PC-3 (cell line): ENCODE data around the gene ZNF576. TPM values are rescaled to one million over a fixed set of nuclear protein-coding genes. Genes with fewer than 3 reads are reported as not detected.
"Not testable (repeated sequence)": the region's sequence is repeated elsewhere in the genome, so short reads cannot be mapped to it uniquely, and the experiment has no call there.

Experiments used
- ATAC-seq: fragments of 200-7000 bp; cut with Tn5 transposase; 2 replicates; pipeline ENCODE4 v1.9.1; 2020; ENCODE audit warnings: mild to moderate bottlenecking, moderate library complexity
- Bru-seq: library from RNA; stranded (reverse); fragments of 400-500 nt; gene quantifications from one replicate; lab custom pipeline; 2021; lab: Mats Ljungman, UMichigan
- BruChase-seq, 2 experiments: library from RNA; stranded (reverse); fragments of 400-500 nt; gene quantifications; one replicate each; lab custom pipeline; 2021; lab: Mats Ljungman, UMichigan
- BruUV-seq: library from RNA; stranded (reverse); fragments of 400-500 nt; replicated peaks from 2 replicates; lab custom pipeline; 2021; lab: Mats Ljungman, UMichigan
- CTCF ChIA-PET: fragments of 300-600 bp; sonication (Branson Sonifier 250); formaldehyde crosslinking; loops from one replicate; lab custom pipeline; 2022; ENCODE audit warnings: antibody characterized with exemption; lab: Charles Lee
- POLR2A ChIA-PET: fragments of 300-600 bp; sonication (Branson Sonifier 250); formaldehyde crosslinking; loops from one replicate; lab custom pipeline; 2022; ENCODE audit warnings: antibody characterized with exemption; ENCODE audit not compliant: unreplicated experiment; lab: Charles Lee
- DNase-seq: peaks from one replicate; pipeline ENCODE4 v3.0.0-alpha.2; 2015
- H2AFZ ChIP-seq: fragments of 300-600 bp; sonication (generic); 2 replicates; pipeline ENCODE4 v1.6.0; 2016; ENCODE audit warnings: antibody characterized with exemption, low read length
- H3F3A ChIP-seq: fragments of 300-600 bp; sonication (generic); one replicate; pipeline ENCODE4 v1.6.0; 2017; ENCODE audit warnings: antibody characterized with exemption, low read length, control low read depth, mild to moderate bottlenecking; ENCODE audit not compliant: unreplicated experiment
- H3K27ac ChIP-seq: fragments of 300-600 bp; sonication (generic); 2 replicates; pipeline ENCODE4 v1.5.1; 2016; ENCODE audit warnings: mild to moderate bottlenecking, low read length
- H3K27me3 ChIP-seq: fragments of 300-600 bp; sonication (generic); 2 replicates; pipeline ENCODE4 v1.6.1; 2016; ENCODE audit warnings: low read length, mixed read lengths
- H3K36me3 ChIP-seq: fragments of 300-600 bp; sonication (generic); 2 replicates; pipeline ENCODE4 v1.6.1; 2016; ENCODE audit warnings: low read depth, mixed run types, low read length, mixed read lengths
- H3K4me1 ChIP-seq: fragments of 300-600 bp; sonication (generic); 2 replicates; pipeline ENCODE4 v1.5.1; 2016; ENCODE audit warnings: low read length; ENCODE audit not compliant: insufficient read depth
- H3K4me2 ChIP-seq: fragments of 300-600 bp; sonication (generic); 2 replicates; pipeline ENCODE4 v1.6.0; 2016; ENCODE audit warnings: low read length
- H3K4me3 ChIP-seq: fragments of 300-600 bp; sonication (generic); 2 replicates; pipeline ENCODE4 v1.5.1; 2016; ENCODE audit warnings: mild to moderate bottlenecking, low read length, mixed read lengths
- H3K79me2 ChIP-seq: fragments of 300-600 bp; sonication (generic); 2 replicates; pipeline ENCODE4 v1.6.1; 2017; ENCODE audit warnings: low read length, mixed read lengths
- H3K9ac ChIP-seq: fragments of 300-600 bp; sonication (generic); 2 replicates; pipeline ENCODE4 v1.6.0; 2016; ENCODE audit warnings: mild to moderate bottlenecking, low read length
- H3K9me2 ChIP-seq: fragments of 300-600 bp; sonication (generic); replicated peaks from 2 replicates; pipeline ENCODE4 v1.6.1; 2016; ENCODE audit warnings: mixed run types, low read length, mixed read lengths
- H3K9me3 ChIP-seq: fragments of 300-600 bp; sonication (generic); 2 replicates; pipeline ENCODE4 v1.6.1; 2016; ENCODE audit warnings: low read length, mixed read lengths
- H4K20me1 ChIP-seq: fragments of 300-600 bp; sonication (generic); 2 replicates; pipeline ENCODE4 v1.6.1; 2016; ENCODE audit warnings: low read length, mixed read lengths
- CTCF ChIP-seq: fragments of 300-600 bp; sonication (generic); conservative IDR thresholded peaks from 2 replicates; pipeline ENCODE4 v1.5.1; 2017; ENCODE audit warnings: antibody characterized with exemption, low read depth, mild to moderate bottlenecking, low read length
- EZH2 ChIP-seq: fragments of 300-600 bp; sonication (generic); IDR thresholded peaks from one replicate; pipeline ENCODE4 v1.6.1; 2017; ENCODE audit warnings: antibody characterized with exemption, mild to moderate bottlenecking, low read length; ENCODE audit not compliant: unreplicated experiment
- EZH2phosphoT487 ChIP-seq: fragments of 300-600 bp; sonication (generic); IDR thresholded peaks from 2 replicates; pipeline ENCODE4 v1.6.1; 2018; ENCODE audit warnings: mild to moderate bottlenecking, antibody characterized with exemption, low read length, borderline replicate concordance
- intact Hi-C: fragments of 100-400 bp; cut with micrococcal nuclease; formaldehyde crosslinking; loops from 2 replicates; pipeline ENCODE4 v1.9.0; 2023
- long read RNA-seq: library from polyadenylated mRNA; unstranded; transcript quantifications from one replicate; pipeline ENCODE4 v2.0.0, GENCODE V29; 2021; ENCODE audit not compliant: unreplicated experiment
- total RNA-seq: library from RNA; depleted of rRNA; stranded (reverse); fragments of >200 nt; gene quantifications from 2 replicates; pipeline ENCODE4 v1.2.3, GENCODE V29; 2014; rRNA removed

ZNF576 gene
- total RNA-seq (10.9 and 14.7 TPM in 2 replicates), Bru-seq, nascent RNA (percentile 73 among the genes with signal in this experiment), BruChase-seq, experiment 1, labeled RNA remaining after a 6-hour chase (percentile 88 among the genes with signal in this experiment), BruChase-seq, experiment 2, labeled RNA remaining after a 2-hour chase (percentile 81 among the genes with signal in this experiment)
- long read RNA-seq, partial matches to known transcripts: 4 of 10 reads
- long read RNA-seq, other reads (novel, unspliced or antisense): 0 of 10 reads

- POLR2A ChIA-PET: interaction anchor here (0.5 to 1.1 kb wide), 2 partner anchors 41 to 72 kb away, joined by 3 to 6 read pairs; no protein-coding TSS in a partner anchor
- peaks cover 47% of the 10 kb centered on the region for H3K79me2 ChIP-seq
- no peaks in the 10 kb centered on the region for H3F3A ChIP-seq
- peak within 1 kb of the TSS; percentile 93 for H3K4me2 ChIP-seq
- H3K36me3 ChIP-seq: no peaks in the 10 kb centered on the region; the same call in 1 of the 2 replicates
- peak within 1 kb of the TSS; percentile 86 for H3K9ac ChIP-seq
- no peaks in the 10 kb centered on the region for H3K27me3 ChIP-seq
- H2AFZ ChIP-seq: peak within 1 kb of the TSS; percentile 88
- peaks cover 14% of the 10 kb centered on the region for H3K4me1 ChIP-seq
- DNase-seq (peak; percentile 99), ATAC-seq (peak; percentile 75)
- intact Hi-C loops: loop anchor here (1.0 to 2.0 kb wide), 2 partner anchors 21 to 61 kb away; partner anchors contain the start of genes PINLYP and XRCC1
- no peaks in the 10 kb centered on the region for H3K9me2 ChIP-seq
- peak within 1 kb of the TSS; percentile 78 for H3K4me3 ChIP-seq
- TF ChIP-seq EZH2phosphoT487 (no peak), CTCF (no peak), EZH2 (no peak)
- H3K27ac ChIP-seq: peak within 1 kb of the TSS; percentile 80
- TSS peak; percentile 64 for BruUV-seq
- no peaks in the 10 kb centered on the region for H3K9me3 ChIP-seq
- CTCF ChIA-PET: interaction anchor here (0.5 kb wide), 1 partner anchor 130 kb away, joined by 3 read pairs; no protein-coding TSS in a partner anchor
- no peaks in the 10 kb centered on the region for H4K20me1 ChIP-seq
Observed at GRCh38 chr19:43595999-43596841, at the start of gene ZNF576, which contains the start of gene IRGQ. TSS of gene ZNF576 (plus strand) at chr19:43596595. CDS start at chr19:43597109, 514 bp downstream. TSS of gene IRGQ (minus strand) at chr19:43596134. CDS start at chr19:43595338, 796 bp downstream.

- H3F3A ChIP-seq, CTCF ChIA-PET, POLR2A ChIA-PET: not testable (repeated sequence)
Observed at GRCh38 chr19:43547926-43548325, 48.5 kb upstream of the ZNF576 start.

GRCh38 chr19:43548706-43549105 lies 47.7 kb upstream of the ZNF576 start:
- H3K27me3 ChIP-seq: no peaks in the 10 kb centered on the region
- POLR2A ChIA-PET: no interaction called here
- intact Hi-C loops: no loop called here
- H3K79me2 ChIP-seq: no peaks in the 10 kb centered on the region
- H3K4me3 ChIP-seq: no peak overlapping the region
- no peaks in the 10 kb centered on the region for H4K20me1 ChIP-seq
- BruUV-seq: no TSS peak
- TF ChIP-seq EZH2 (no peak), CTCF (no peak), EZH2phosphoT487 (no peak)
- no peak overlapping the region for H3K9ac ChIP-seq
- H3K4me1 ChIP-seq: no peaks in the 10 kb centered on the region
- no peak overlapping the region for H3K4me2 ChIP-seq
- H3K27ac ChIP-seq: no peak overlapping the region
- H3K9me2 ChIP-seq: no peaks in the 10 kb centered on the region
- CTCF ChIA-PET: no interaction called here
- H3F3A ChIP-seq: no peaks in the 10 kb centered on the region
- no peaks in the 10 kb centered on the region for H3K9me3 ChIP-seq
- ATAC-seq (no peak), DNase-seq (no peak)
- no peak overlapping the region for H2AFZ ChIP-seq
- no peaks in the 10 kb centered on the region for H3K36me3 ChIP-seq

More at GRCh38 chr19:43547926-43548325, 48.5 kb upstream of the ZNF576 start:
- H3K9me3 ChIP-seq, intact Hi-C loops, H2AFZ ChIP-seq, H3K27me3 ChIP-seq, H3K36me3 ChIP-seq, H4K20me1 ChIP-seq, DNase-seq, H3K4me1 ChIP-seq, H3K79me2 ChIP-seq, H3K9ac ChIP-seq, H3K27ac ChIP-seq, H3K9me2 ChIP-seq, H3K4me3 ChIP-seq, ATAC-seq, H3K4me2 ChIP-seq, BruUV-seq: not testable (repeated sequence)
